ENCODE data around the gene SCAMP5. TPM values are rescaled to one million over a fixed set of nuclear protein-coding genes. Genes with fewer than 3 reads are reported as not detected.

Gene SCAMP5
- total RNA-seq, 1 experiment from 2014 or later: 7.0 TPM

GRCh38 chr15:75044258-75044878, 49.0 kb downstream of the SCAMP5 start:
- H3K36me3 ChIP-seq (ENCODE audit: low read depth, low read length): peaks cover 2% of the 10 kb centered on the region; the same call in 1 of the 2 replicates
- H3K79me2 ChIP-seq (ENCODE audit: low read length): no peaks in the 10 kb centered on the region
- no peak overlapping the region for H3K4me2 ChIP-seq (ENCODE audit: low read length)
- peaks cover 24% of the 10 kb centered on the region for H3K4me1 ChIP-seq (ENCODE audit: insufficient read depth, low read length)
- DNase-seq (no peak), ATAC-seq (no peak)
- BruUV-seq (replicated peaks): no TSS peak
- no peaks in the 10 kb centered on the region for H4K20me1 ChIP-seq (ENCODE audit: low read length)
- no peaks in the 10 kb centered on the region for H3K27me3 ChIP-seq (ENCODE audit: low read length)
- intact Hi-C loops (cut with micrococcal nuclease): no loop called here
- H3K9me3 ChIP-seq (ENCODE audit: low read length): no peaks in the 10 kb centered on the region
- ChIA-PET POLR2A (ENCODE audit: unreplicated experiment) (no interaction called here), CTCF (interaction anchor here (0.9 to 1.3 kb wide), 2 partner anchors 23 to 157 kb away, joined by 6 to 7 read pairs; partner anchors contain the start of gene C15orf39)
- no peak overlapping the region for H3K4me3 ChIP-seq (ENCODE audit: low read length)
- H3F3A ChIP-seq (ENCODE audit: low read length, unreplicated experiment): no peaks in the 10 kb centered on the region
- no peaks in the 10 kb centered on the region for H3K9me2 ChIP-seq (replicated peaks; ENCODE audit: low read length)
- no peak overlapping the region for H2AFZ ChIP-seq (ENCODE audit: low read length)
- TF ChIP-seq EZH2 (IDR thresholded peaks at IDR 0.05; ENCODE audit: low read length, unreplicated experiment) (no peak), CTCF (conservative IDR thresholded peaks at IDR 0.05; ENCODE audit: low read depth, low read length) (no peak), EZH2phosphoT487 (IDR thresholded peaks at IDR 0.05; ENCODE audit: borderline replicate concordance, low read length) (no peak)
- H3K9ac ChIP-seq (ENCODE audit: low read length): no peak overlapping the region
- no peak overlapping the region for H3K27ac ChIP-seq (ENCODE audit: low read length)

GRCh38 chr15:75045332-75046015, 50.1 kb downstream of the SCAMP5 start:
- H3F3A ChIP-seq (ENCODE audit: low read length, unreplicated experiment): no peaks in the 10 kb centered on the region
- H3K9ac ChIP-seq (ENCODE audit: low read length): no peak overlapping the region
- peaks cover 24% of the 10 kb centered on the region for H3K4me1 ChIP-seq (ENCODE audit: insufficient read depth, low read length)
- no peaks in the 10 kb centered on the region for H3K79me2 ChIP-seq (ENCODE audit: low read length)
- ChIA-PET CTCF (no interaction called here), POLR2A (ENCODE audit: unreplicated experiment) (no interaction called here)
- H3K9me3 ChIP-seq (ENCODE audit: low read length): no peaks in the 10 kb centered on the region
- H2AFZ ChIP-seq (ENCODE audit: low read length): no peak overlapping the region
- H3K4me2 ChIP-seq (ENCODE audit: low read length): no peak overlapping the region
- H3K9me2 ChIP-seq (replicated peaks; ENCODE audit: low read length): no peaks in the 10 kb centered on the region
- H4K20me1 ChIP-seq (ENCODE audit: low read length): no peaks in the 10 kb centered on the region
- H3K27ac ChIP-seq (ENCODE audit: low read length): no peak overlapping the region
- DNase-seq (no peak), ATAC-seq (no peak)
- H3K4me3 ChIP-seq (ENCODE audit: low read length): no peak overlapping the region
- no peaks in the 10 kb centered on the region for H3K27me3 ChIP-seq (ENCODE audit: low read length)
- intact Hi-C loops (cut with micrococcal nuclease): no loop called here
- BruUV-seq (replicated peaks): no TSS peak
- H3K36me3 ChIP-seq (ENCODE audit: low read depth, low read length): peaks cover 2% of the 10 kb centered on the region; the same call in 1 of the 2 replicates
- TF ChIP-seq EZH2phosphoT487 (IDR thresholded peaks at IDR 0.05; ENCODE audit: borderline replicate concordance, low read length): no peak
- no peak for TF ChIP-seq CTCF (conservative IDR thresholded peaks at IDR 0.05; ENCODE audit: low read depth, low read length)

DNA sequence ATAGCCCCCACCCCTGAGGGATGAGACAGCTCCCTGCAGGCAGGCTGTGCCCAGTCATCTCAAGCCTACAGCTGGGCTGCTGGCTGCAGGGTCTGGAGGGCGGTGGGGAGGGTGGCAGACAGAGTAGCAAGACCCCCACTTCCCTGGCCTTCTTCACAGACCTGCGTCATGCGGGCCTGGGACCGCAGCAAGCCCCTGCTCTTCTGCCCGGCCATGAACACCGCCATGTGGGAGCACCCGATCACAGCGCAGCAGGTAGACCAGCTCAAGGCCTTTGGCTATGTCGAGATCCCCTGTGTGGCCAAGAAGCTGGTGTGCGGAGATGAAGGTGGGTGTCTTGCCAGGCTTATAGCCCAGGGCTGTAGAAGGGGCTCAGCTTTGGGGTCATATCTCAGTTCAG, 53.0 kb downstream of the SCAMP5 start:
- no peaks in the 10 kb centered on the region for H4K20me1 ChIP-seq (ENCODE audit: low read length)
- POLR2A ChIA-PET (ENCODE audit: unreplicated experiment): no interaction called here

More for the DNA sequence above, 53.0 kb downstream of the SCAMP5 start:
- Histone ChIP-seq H3K36me3 (ENCODE audit: low read depth, low read length) (no peaks in the 10 kb centered on the region), H3K9me2 (replicated peaks; ENCODE audit: low read length) (no peaks in the 10 kb centered on the region), H3K4me2 (ENCODE audit: low read length) (no peak overlapping the region), H3K9me3 (ENCODE audit: low read length) (no peaks in the 10 kb centered on the region), H3K79me2 (ENCODE audit: low read length) (no peaks in the 10 kb centered on the region), H3K4me3 (ENCODE audit: low read length) (no peak overlapping the region), H3K27me3 (ENCODE audit: low read length) (no peaks in the 10 kb centered on the region), H3K27ac (ENCODE audit: low read length) (no peak overlapping the region), H3K4me1 (ENCODE audit: insufficient read depth, low read length) (peaks cover 14% of the 10 kb centered on the region), H3K9ac (ENCODE audit: low read length) (no peak overlapping the region), H2AFZ (ENCODE audit: low read length) (no peak overlapping the region), H3F3A (ENCODE audit: low read length, unreplicated experiment) (no peaks in the 10 kb centered on the region)
- CTCF ChIA-PET: no interaction called here
- no TSS peak for BruUV-seq (replicated peaks)
- intact Hi-C loops (cut with micrococcal nuclease): no loop called here
- no peak for DNase-seq
- ATAC-seq: no peak
- TF ChIP-seq EZH2phosphoT487 (IDR thresholded peaks at IDR 0.05; ENCODE audit: borderline replicate concordance, low read length) (no peak), EZH2 (IDR thresholded peaks at IDR 0.05; ENCODE audit: low read length, unreplicated experiment) (no peak), CTCF (conservative IDR thresholded peaks at IDR 0.05; ENCODE audit: low read depth, low read length) (no peak)

Data from PC-3 (cell line).